ENCODE results near the gene CPNE4.

Gene CPNE4

GRCh38 chr3:131881777-131882176 lies 153.0 kb downstream of the CPNE4 start:
- DNase-seq (ENCODE audit: low spot score), result no peak

- DNase-seq (ENCODE audit: low spot score), result no peak
Measured at GRCh38 chr3:131880948-131881347, 153.9 kb downstream of the CPNE4 start.

GRCh38 chr3:131868203-131868602 lies 166.6 kb downstream of the CPNE4 start:
- DNase-seq (ENCODE audit: low spot score), result no peak

- no peak for DNase-seq (ENCODE audit: low spot score)
Measured at GRCh38 chr3:131856171-131856570, 178.6 kb downstream of the CPNE4 start.

- no peak for DNase-seq (ENCODE audit: low spot score)
Measured at GRCh38 chr3:131850223-131850622, 184.6 kb downstream of the CPNE4 start.

GRCh38 chr3:131849616-131850015 lies 185.2 kb downstream of the CPNE4 start:
- no peak for DNase-seq (ENCODE audit: low spot score)

- no peak for DNase-seq (ENCODE audit: low spot score)
Measured at GRCh38 chr3:131847966-131848510, 186.8 kb downstream of the CPNE4 start.

GRCh38 chr3:131846296-131846924 lies 188.4 kb downstream of the CPNE4 start:
- DNase-seq (ENCODE audit: low spot score), result no peak

- no peak for DNase-seq (ENCODE audit: low spot score)
Measured at GRCh38 chr3:131843174-131843573, 191.6 kb downstream of the CPNE4 start.

- no peak for DNase-seq (ENCODE audit: low spot score)
Measured at GRCh38 chr3:131840156-131840797, 194.5 kb downstream of the CPNE4 start.

- DNase-seq (ENCODE audit: low spot score), result no peak
Measured at GRCh38 chr3:131835906-131836305, 198.9 kb downstream of the CPNE4 start.

- no peak for DNase-seq (ENCODE audit: low spot score)
Measured at GRCh38 chr3:131831608-131832007, 203.2 kb downstream of the CPNE4 start.

GRCh38 chr3:131821191-131821762 lies 213.5 kb downstream of the CPNE4 start:
- DNase-seq (ENCODE audit: low spot score), result no peak

- DNase-seq (ENCODE audit: low spot score), result no peak
Measured at GRCh38 chr3:131819381-131820055, 215.3 kb downstream of the CPNE4 start.

- DNase-seq (ENCODE audit: low spot score), result no peak
Measured at GRCh38 chr3:131812433-131812832, 222.4 kb downstream of the CPNE4 start.

GRCh38 chr3:131811481-131811880 lies 223.3 kb downstream of the CPNE4 start:
- DNase-seq (ENCODE audit: low spot score), result no peak

GRCh38 chr3:131807822-131808221 lies 227.0 kb downstream of the CPNE4 start:
- no peak for DNase-seq (ENCODE audit: low spot score)

- no peak for DNase-seq (ENCODE audit: low spot score)
Measured at GRCh38 chr3:131806736-131807135, 228.1 kb downstream of the CPNE4 start.

- no peak for DNase-seq (ENCODE audit: low spot score)
Measured at GRCh38 chr3:131804565-131805133, 230.2 kb downstream of the CPNE4 start.

- no peak for DNase-seq (ENCODE audit: low spot score)
Measured at GRCh38 chr3:131803113-131803512, 231.7 kb downstream of the CPNE4 start.

- DNase-seq (ENCODE audit: low spot score), result no peak
Measured at GRCh38 chr3:131802029-131802428, 232.8 kb downstream of the CPNE4 start.

- DNase-seq (ENCODE audit: low spot score), result no peak
Measured at GRCh38 chr3:131801566-131801965, 233.2 kb downstream of the CPNE4 start.
